Activated CD4-positive, alpha-beta T cell treated with anti-CD3 and anti-CD28 coated beads, Interleukin-2, Interleukin-6, amounts not matched to agents 100 ng/mL and 50 ng/mL, durations not matched to agents 16 hours and 8 hours (primary cell): ENCODE results near the gene ESRRA.
A peak's percentile ranks its signal among the peaks of the same experiment; 100 is the strongest.
"Not testable (repeated sequence)": the region's sequence is repeated elsewhere in the genome, so short reads cannot be mapped to it uniquely, and the experiment has no call there.

Experiments used
- DNase-seq: peaks from one replicate; pipeline ENCODE4 v3.0.0-alpha.2; 2020

The ESRRA gene

DNA sequence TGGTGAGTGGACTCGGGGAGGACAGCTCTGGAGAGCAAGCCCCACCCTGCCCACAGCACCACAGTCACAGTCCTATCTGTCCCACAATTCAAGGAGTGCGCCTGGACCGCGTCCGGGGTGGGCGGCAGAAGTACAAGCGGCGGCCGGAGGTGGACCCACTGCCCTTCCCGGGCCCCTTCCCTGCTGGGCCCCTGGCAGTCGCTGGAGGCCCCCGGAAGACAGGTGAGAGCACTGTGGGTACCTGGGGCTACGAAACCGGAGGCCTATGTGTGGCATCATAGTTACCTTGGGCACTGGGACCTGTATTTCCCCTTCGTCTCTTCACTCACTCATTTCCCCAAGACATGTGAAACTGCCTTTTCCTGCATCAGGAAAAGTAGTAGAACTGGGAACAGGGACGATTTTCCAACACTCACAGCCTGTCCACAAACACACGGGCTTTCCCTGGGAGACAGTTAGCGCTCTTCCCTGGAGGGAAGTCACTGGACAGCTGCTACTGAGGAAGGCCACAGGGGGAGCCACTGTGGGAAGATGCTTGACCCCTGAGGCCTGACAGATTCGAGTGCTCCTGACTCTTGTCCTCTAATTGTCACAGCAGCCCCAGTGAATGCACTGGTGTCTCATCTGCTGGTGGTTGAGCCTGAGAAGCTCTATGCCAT is 9.0 kb downstream of the ESRRA start:
- no peak for DNase-seq

DNA sequence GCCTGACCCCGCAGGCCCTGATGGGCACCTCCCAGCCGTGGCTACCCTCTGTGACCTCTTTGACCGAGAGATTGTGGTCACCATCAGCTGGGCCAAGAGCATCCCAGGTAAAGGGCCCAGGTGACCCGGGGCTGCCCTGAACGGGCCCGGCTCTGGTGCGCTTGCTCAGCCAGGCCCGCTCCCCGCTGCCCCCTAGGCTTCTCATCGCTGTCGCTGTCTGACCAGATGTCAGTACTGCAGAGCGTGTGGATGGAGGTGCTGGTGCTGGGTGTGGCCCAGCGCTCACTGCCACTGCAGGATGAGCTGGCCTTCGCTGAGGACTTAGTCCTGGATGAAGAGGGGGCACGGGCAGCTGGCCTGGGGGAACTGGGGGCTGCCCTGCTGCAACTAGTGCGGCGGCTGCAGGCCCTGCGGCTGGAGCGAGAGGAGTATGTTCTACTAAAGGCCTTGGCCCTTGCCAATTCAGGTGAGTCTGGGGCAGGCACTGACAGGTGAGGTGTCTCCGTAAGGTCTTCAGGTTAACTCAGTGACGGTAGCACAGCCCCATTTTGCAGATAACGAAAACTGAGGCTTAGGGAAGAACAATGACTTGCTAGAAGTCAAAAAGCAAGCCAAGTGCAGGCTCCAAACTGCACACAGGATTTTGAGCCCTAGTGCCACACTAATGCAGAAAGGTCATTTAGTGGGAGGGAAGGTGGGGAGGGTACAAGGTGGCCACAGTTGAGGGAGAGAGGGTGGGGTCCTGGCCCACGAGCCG is 9.7 kb downstream of the ESRRA start:
- no peak for DNase-seq

DNA sequence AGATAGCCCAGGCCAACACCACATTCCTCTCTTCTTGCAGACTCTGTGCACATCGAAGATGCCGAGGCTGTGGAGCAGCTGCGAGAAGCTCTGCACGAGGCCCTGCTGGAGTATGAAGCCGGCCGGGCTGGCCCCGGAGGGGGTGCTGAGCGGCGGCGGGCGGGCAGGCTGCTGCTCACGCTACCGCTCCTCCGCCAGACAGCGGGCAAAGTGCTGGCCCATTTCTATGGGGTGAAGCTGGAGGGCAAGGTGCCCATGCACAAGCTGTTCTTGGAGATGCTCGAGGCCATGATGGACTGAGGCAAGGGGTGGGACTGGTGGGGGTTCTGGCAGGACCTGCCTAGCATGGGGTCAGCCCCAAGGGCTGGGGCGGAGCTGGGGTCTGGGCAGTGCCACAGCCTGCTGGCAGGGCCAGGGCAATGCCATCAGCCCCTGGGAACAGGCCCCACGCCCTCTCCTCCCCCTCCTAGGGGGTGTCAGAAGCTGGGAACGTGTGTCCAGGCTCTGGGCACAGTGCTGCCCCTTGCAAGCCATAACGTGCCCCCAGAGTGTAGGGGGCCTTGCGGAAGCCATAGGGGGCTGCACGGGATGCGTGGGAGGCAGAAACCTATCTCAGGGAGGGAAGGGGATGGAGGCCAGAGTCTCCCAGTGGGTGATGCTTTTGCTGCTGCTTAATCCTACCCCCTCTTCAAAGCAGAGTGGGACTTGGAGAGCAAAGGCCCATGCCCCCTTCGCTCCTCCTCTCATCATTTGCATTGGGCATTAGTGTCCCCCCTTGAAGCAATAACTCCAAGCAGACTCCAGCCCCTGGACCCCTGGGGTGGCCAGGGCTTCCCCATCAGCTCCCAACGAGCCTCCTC is 10.6 kb downstream of the ESRRA start:
- not testable (repeated sequence) for DNase-seq

- DNase-seq, result peak; percentile 78
These were observed 11.5 kb downstream of the ESRRA start for GRCh38 chr11:64316672-64317324.

GRCh38 chr11:64317325-64317960 is 12.1 kb downstream of the ESRRA start, which contains the start of gene TRMT112:
TSS of gene TRMT112 (minus strand) at chr11:64317559. CDS start at chr11:64317526, 33 bp downstream.
- peak; percentile 99 for DNase-seq

DNA sequence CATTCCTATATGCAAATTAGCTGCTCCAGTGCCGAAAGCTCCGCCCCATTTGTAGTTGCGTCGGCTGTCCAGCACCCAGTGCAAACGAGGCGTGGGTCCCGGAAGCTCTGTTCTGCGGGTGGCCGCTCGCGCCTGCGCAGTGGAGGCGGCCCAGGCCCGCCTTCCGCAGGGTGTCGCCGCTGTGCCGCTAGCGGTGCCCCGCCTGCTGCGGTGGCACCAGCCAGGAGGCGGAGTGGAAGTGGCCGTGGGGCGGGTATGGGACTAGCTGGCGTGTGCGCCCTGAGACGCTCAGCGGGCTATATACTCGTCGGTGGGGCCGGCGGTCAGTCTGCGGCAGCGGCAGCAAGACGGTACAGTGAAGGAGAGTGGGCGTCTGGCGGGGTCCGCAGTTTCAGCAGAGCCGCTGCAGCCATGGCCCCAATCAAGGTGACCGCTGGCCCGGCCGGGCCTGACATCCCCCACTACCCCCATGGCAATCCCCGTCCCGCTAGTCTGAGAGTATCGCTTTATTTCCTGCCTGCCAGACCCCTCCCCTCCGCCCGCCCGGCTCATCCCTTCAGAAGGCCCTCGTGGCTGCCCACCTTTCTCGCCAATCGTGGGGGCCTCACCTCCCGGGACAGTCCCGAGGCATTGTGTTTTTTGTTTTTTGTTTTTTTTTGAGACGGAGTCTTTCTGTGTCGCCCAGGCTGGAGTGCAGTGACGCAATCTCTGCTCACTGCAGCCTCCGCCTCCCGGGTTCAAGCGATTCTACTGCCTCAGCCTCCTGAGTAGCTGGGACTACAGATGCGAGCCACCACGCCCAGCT is 12.8 kb downstream of the ESRRA start, which contains the start of gene PRDX5:
Gene PRDX5 (plus strand): TSS at position 161 of the 805 bp plus-strand sequence. CDS start 95 bp downstream, at position 256.
- peak; percentile 98 for DNase-seq

- no peak for DNase-seq
These were observed 13.7 kb downstream of the ESRRA start for GRCh38 chr11:64318766-64319761.

DNA sequence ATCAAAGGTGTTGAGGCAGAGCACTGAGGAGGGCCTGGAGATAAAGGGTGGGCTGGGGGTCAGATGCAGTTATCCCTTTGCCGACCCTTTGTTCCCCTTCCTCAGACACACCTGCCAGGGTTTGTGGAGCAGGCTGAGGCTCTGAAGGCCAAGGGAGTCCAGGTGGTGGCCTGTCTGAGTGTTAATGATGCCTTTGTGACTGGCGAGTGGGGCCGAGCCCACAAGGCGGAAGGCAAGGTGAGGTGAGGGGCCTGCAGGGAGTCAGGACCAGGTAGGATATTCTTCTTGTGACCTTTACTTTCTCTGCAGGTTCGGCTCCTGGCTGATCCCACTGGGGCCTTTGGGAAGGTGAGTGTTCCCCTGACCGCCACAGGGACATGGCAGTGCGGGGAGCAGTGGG is 15.2 kb downstream of the ESRRA start:
- no peak for DNase-seq

GRCh38 chr11:64321026-64321425 is 15.7 kb downstream of the ESRRA start:
- DNase-seq, result no peak

GRCh38 chr11:64321533-64321932 is 16.2 kb downstream of the ESRRA start:
- no peak for DNase-seq

GRCh38 chr11:64322925-64323260 is 17.6 kb downstream of the ESRRA start:
- no peak for DNase-seq

DNA sequence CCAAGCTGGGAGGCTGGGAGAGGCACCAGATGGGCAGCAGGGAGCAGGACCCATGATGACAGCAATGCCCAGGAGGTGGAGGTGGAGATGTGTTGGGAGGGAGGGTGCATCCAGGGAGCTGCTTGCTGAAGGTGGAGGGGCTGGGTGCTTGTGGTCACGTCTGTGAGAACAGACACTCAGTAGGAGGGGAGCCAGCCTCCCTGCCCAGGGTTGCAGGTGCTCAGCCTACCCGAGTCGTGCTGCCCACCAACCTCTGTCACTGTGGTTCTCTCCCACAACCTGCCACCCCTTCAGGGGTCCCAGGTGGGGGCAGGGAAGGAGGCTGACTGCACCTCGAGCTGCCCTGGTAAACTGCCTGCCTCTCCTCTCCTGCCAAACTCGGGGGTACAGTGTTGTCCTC is 18.0 kb downstream of the ESRRA start:
- DNase-seq, result no peak

DNA sequence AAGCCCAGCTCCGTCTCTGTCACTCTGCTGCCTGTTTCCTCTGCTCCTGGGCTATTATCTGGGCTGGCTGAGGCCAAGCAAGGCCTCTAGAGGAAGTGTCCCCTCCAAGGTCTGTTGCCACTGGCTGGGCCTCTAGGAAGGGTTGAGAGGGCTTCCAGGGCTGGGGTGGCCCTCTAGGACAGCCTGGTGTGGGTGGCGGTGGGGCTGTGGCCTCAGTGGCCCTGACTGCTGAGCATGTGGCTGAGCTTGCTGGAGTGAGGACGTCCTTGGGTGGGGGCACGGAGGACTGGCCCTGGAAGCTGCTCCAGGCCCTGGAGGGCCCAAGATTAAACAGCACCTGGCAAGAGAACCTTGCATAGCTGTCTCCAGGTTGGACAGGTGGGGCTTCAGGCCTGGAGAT is 18.7 kb downstream of the ESRRA start:
- not testable (repeated sequence) for DNase-seq

DNA sequence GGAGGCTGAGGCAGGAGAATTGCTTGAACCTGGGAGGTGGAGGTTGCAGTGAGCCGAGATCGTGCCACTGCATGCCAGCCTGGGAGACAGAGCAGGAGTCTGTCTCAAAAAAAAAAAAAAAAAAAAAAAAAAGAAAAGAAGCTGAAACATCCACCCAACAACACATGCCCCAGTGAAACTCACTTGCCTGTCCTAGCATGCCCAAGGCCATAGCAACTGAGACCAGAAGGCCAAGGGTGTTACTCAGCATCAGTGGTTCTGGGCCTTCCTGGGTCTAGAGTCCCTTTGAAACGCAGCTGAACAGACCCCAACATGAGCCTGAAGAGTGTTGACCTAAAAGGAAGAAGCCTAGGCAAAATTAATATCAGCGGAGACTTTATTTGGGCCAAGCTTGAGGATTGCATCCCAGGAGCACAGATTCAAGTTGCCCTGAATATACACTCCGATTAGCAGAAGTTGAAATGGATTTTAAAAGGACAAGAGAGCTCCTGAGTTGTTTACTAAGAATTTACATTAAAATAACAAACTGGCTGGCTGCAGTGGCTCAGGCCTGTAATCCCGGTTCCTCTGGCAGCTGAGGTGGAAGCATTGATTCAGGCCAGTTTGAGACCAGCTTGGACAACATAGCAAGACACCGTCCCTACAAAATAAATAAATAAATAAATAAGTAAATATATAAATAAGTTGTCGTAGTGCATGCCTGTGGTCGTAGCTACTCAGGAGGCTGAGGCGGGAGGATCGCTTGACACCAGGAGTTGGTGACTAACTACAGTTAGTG is 19.6 kb downstream of the ESRRA start:
- DNase-seq, result no peak

GRCh38 chr11:64327375-64327774 is 22.1 kb downstream of the ESRRA start:
- no peak for DNase-seq

- no peak for DNase-seq
These were observed 22.7 kb downstream of the ESRRA start for GRCh38 chr11:64327993-64328392.

GRCh38 chr11:64330888-64331287 is 25.6 kb downstream of the ESRRA start:
- no peak for DNase-seq

DNA sequence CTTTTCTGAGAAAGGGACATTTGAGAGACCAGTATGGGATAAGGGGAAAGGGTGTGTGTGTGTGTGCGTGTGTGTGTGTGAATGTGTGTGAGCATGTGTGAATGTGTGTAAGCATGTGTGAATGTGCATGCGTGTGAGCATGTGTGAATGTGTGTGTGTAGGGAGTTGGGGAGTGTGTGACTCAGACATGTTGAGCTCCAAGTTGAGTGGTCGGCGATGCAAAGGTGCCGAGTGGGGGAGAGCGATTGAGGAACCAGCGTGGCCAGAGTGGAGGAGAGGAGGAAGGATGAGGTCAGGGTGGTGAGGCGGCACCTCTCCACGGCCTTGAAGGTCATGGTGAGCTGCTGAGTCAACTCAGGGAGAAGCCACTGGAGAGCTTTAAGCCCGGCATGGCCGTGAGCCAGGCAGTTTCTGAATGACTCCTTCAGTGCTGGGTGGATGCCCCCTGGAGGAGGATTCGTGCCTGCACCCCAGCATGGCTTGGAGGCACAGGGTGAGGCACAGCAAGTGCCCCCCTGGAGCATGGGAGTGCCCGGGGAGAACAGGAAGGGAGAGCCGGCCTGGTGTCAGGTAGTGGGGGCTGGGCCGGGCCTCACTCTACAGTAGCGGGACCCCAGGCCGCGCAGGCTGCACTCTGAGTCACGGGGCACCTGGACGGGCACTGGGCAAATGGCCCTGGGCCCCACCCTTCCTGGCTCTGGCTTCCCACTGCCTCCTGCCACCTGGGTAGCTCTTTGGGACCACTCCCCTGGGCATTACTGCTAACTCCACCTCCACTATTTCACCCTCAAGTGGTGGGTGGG is 26.4 kb downstream of the ESRRA start:
- peak; percentile 93 for DNase-seq

GRCh38 chr11:64333556-64333955 is 28.2 kb downstream of the ESRRA start:
- no peak for DNase-seq
